Fibroblast of mammary gland (primary cell): ENCODE measurements around the gene TENM4.

Source experiments
- DNase-seq: peaks from one replicate; pipeline ENCODE4 v3.0.0-alpha.2; 2010; ENCODE audit warnings: low read depth
- H3K4me3 ChIP-seq: 2 replicates; pipeline ENCODE4 v1.5.1; 2011; ENCODE audit warnings: low read depth, mild to moderate bottlenecking, low read length, moderate library complexity; ENCODE audit not compliant: control insufficient read depth
- CTCF ChIP-seq: conservative IDR thresholded peaks from 2 replicates; pipeline ENCODE4 v1.5.1; 2011; ENCODE audit warnings: low read depth, low read length, inconsistent platforms; ENCODE audit not compliant: control insufficient read depth, insufficient read depth

Gene TENM4

GRCh38 chr11:78921509-78921908 lies 519.3 kb downstream of the TENM4 start:
- H3K4me3 ChIP-seq, result no peak overlapping the region
- no peak for DNase-seq

DNA sequence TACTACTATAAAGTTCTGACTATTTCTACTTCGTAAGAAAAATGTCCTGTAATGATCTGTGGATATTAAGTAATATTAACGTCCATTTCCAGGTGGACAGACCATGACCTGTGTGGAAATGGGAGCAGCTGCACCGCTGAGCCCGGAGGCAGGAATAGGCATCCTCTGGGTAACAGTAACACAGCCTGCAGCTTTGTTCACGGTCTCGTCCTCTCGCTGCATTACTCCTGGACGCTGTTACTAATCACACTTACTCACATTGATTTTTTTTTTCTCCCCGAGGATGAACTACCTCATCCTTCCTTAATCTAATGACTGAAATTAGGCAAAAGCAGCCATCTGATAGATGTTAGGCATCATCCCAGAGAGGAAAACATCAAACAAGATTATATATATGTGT lies 520.5 kb downstream of the TENM4 start:
- no peak for TF ChIP-seq CTCF
- DNase-seq, result no peak
- no peak overlapping the region for H3K4me3 ChIP-seq

More at GRCh38 chr11:78921509-78921908, 519.3 kb downstream of the TENM4 start:
- no peak for TF ChIP-seq CTCF

GRCh38 chr11:78916759-78917158 lies 524.1 kb downstream of the TENM4 start:
- peak; percentile 22 for TF ChIP-seq CTCF
- DNase-seq, result no peak
- H3K4me3 ChIP-seq, result no peak overlapping the region

GRCh38 chr11:78914503-78914902 lies 526.3 kb downstream of the TENM4 start:
- no peak overlapping the region for H3K4me3 ChIP-seq
- no peak for DNase-seq
- TF ChIP-seq CTCF, result no peak

- no peak for TF ChIP-seq CTCF
- DNase-seq, result no peak
- H3K4me3 ChIP-seq, result no peak overlapping the region
Observed at GRCh38 chr11:78912778-78913177, 528.1 kb downstream of the TENM4 start.

- no peak overlapping the region for H3K4me3 ChIP-seq
- no peak for TF ChIP-seq CTCF
- no peak for DNase-seq
Observed at GRCh38 chr11:78910322-78910721, 530.5 kb downstream of the TENM4 start.

DNA sequence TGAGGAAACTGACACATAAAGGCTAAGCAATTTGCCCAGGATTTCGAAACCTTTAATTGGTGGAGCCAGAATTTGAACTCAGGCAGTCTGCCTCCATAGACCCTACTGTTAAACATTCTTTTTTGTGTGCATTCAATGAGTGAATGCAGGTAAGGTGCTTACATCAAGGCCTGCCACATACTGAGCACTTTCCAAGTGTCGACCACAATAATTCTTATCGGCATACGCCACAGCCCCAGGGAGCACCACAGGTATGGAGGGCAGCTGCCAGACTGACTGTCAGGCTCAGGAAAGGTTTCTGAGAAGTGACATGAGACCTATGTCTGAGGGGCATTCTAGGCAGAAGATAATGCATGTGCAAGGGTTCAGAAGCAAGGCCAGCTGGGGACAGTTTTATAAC lies 531.4 kb downstream of the TENM4 start:
- DNase-seq, result no peak
- no peak overlapping the region for H3K4me3 ChIP-seq
- TF ChIP-seq CTCF, result no peak
